ENCODE measurements around the gene ABCD1. TPM values are rescaled to one million over a fixed set of nuclear protein-coding genes. Genes with fewer than 3 reads are reported as not detected.

Gene ABCD1
- total RNA-seq, 1 experiment from 2014 or later, result 9.1 TPM

GRCh38 chrX:153780678-153781427 is 56.2 kb downstream of the ABCD1 start, which contains the start of gene SRPK3 (continued):
- TF ChIP-seq ATF6 (CRISPR knock-in tag; IDR thresholded peaks at IDR 0.05) (no peak), ZNF219 (CRISPR knock-in tag; IDR thresholded peaks at IDR 0.05; ENCODE audit: borderline replicate concordance) (no peak), ZNF138 (CRISPR knock-in tag; conservative IDR thresholded peaks at IDR 0.05) (no peak), NFATC4 (CRISPR knock-in tag; IDR thresholded peaks at IDR 0.05) (no peak), CTCF (IDR thresholded peaks at IDR 0.05) (no peak)

GRCh38 chrX:153781428-153782047 is 56.9 kb downstream of the ABCD1 start:
- CTCF ChIA-PET, result interaction anchor here (0.9 to 1.4 kb wide), 3 partner anchors 13 to 166 kb away, joined by 3 to 5 read pairs (median 4); partner anchors contain the start of gene PLXNB3
- Mint-ChIP-seq H3K4me1 (no peaks in the 10 kb centered on the region; the same call in 1 of the 2 replicates), H3K36me3 (peaks cover 2% of the 10 kb centered on the region), H3K4me3 (no peak overlapping the region), H3K27ac (no peak overlapping the region), H3K9me3 (no peaks in the 10 kb centered on the region), H3K27me3 (ENCODE audit: low read depth) (no peaks in the 10 kb centered on the region)
- POLR2A ChIA-PET, result no interaction called here
- DNase-seq (ENCODE audit: low spot score) (no peak), ATAC-seq (no peak)
- TF ChIP-seq PRDM15 (CRISPR knock-in tag; IDR thresholded peaks at IDR 0.05) (no peak), AFF4 (CRISPR knock-in tag; IDR thresholded peaks at IDR 0.05; ENCODE audit: borderline replicate concordance) (no peak), MYBL2 (CRISPR knock-in tag; IDR thresholded peaks at IDR 0.05) (no peak), KAT7 (CRISPR knock-in tag; IDR thresholded peaks at IDR 0.05; ENCODE audit: borderline replicate concordance) (no peak), NFATC4 (CRISPR knock-in tag; IDR thresholded peaks at IDR 0.05) (no peak), CDX4 (CRISPR knock-in tag; IDR thresholded peaks at IDR 0.05; ENCODE audit: borderline replicate concordance) (no peak), SMAD4 (CRISPR knock-in tag; IDR thresholded peaks at IDR 0.05) (no peak), USF1 (CRISPR knock-in tag; IDR thresholded peaks at IDR 0.05) (no peak), ZNF281 (CRISPR knock-in tag; IDR thresholded peaks at IDR 0.05) (no peak), ZNF396 (CRISPR knock-in tag; IDR thresholded peaks at IDR 0.05; ENCODE audit: borderline replicate concordance) (no peak), ESRRA (CRISPR knock-in tag; IDR thresholded peaks at IDR 0.05; ENCODE audit: borderline replicate concordance) (no peak), SP1 (CRISPR knock-in tag; conservative IDR thresholded peaks at IDR 0.05) (no peak), IRF2 (CRISPR knock-in tag; IDR thresholded peaks at IDR 0.05; ENCODE audit: borderline replicate concordance, low read depth) (no peak)
